HEK293T (cell line): Measurements from ENCODE around the gene TNS3.

ENCODE experiments used
- CTCF ChIA-PET: fragments of 350-600 bp; formaldehyde crosslinking; extraction: SDS; loops from one replicate; lab custom pipeline; 2021; ENCODE audit warnings: antibody characterized with exemption, inconsistent platforms; lab: Yijun Ruan, JAX
- POLR2A ChIA-PET: fragments of 350-600 bp; formaldehyde crosslinking; extraction: SDS; loops from one replicate; lab custom pipeline; 2020; ENCODE audit warnings: antibody characterized with exemption, inconsistent platforms; lab: Yijun Ruan, JAX
- DNase-seq: peaks from one replicate; pipeline ENCODE4 v3.0.0; 2012; ENCODE audit warnings: mixed read lengths; ENCODE audit errors: extremely low spot score
- ARNT ChIP-seq: fragments of 450-650 bp; IDR thresholded peaks from 2 replicates; pipeline ENCODE4 v1.6.1; 2017; ENCODE audit warnings: mild to moderate bottlenecking
- BHLHE40 ChIP-seq: fragments of 450-650 bp; IDR thresholded peaks from 2 replicates; pipeline ENCODE4 v1.6.1; 2016; ENCODE audit warnings: mild to moderate bottlenecking, moderate library complexity, borderline replicate concordance
- CTBP1 ChIP-seq: fragments of 450-650 bp; IDR thresholded peaks from 2 replicates; pipeline ENCODE4 v1.6.1; 2016; ENCODE audit warnings: borderline replicate concordance
- ELF4 ChIP-seq: fragments of 450-650 bp; IDR thresholded peaks from 2 replicates; pipeline ENCODE4 v1.6.1; 2017; ENCODE audit warnings: antibody characterized with exemption
- FOXA1 ChIP-seq: fragments of 450-650 bp; IDR thresholded peaks from 2 replicates; pipeline ENCODE4 v1.6.1; 2016; ENCODE audit warnings: mild to moderate bottlenecking
- FOXK2 ChIP-seq: fragments of 450-650 bp; IDR thresholded peaks from 2 replicates; pipeline ENCODE4 v1.6.1; 2016; ENCODE audit warnings: mild to moderate bottlenecking
- FOXM1 ChIP-seq: fragments of 450-650 bp; IDR thresholded peaks from 2 replicates; pipeline ENCODE4 v1.6.1; 2017; ENCODE audit warnings: mild to moderate bottlenecking, borderline replicate concordance
- HDGF ChIP-seq: fragments of 450-650 bp; IDR thresholded peaks from 2 replicates; pipeline ENCODE4 v1.6.1; 2017; ENCODE audit warnings: antibody characterized with exemption, borderline replicate concordance
- L3MBTL2 ChIP-seq: fragments of 450-650 bp; conservative IDR thresholded peaks from 2 replicates; pipeline ENCODE4 v1.6.1; 2016; ENCODE audit warnings: mild to moderate bottlenecking
- LEF1 ChIP-seq: fragments of 450-650 bp; IDR thresholded peaks from 2 replicates; pipeline ENCODE4 v1.6.1; 2017; ENCODE audit warnings: mild to moderate bottlenecking, borderline replicate concordance
- NFRKB ChIP-seq: fragments of 450-650 bp; IDR thresholded peaks from 2 replicates; pipeline ENCODE4 v1.6.1; 2016; ENCODE audit warnings: mild to moderate bottlenecking, moderate library complexity
- SP1 ChIP-seq: fragments of 450-650 bp; IDR thresholded peaks from 2 replicates; pipeline ENCODE4 v1.6.1; 2017
- SUZ12 ChIP-seq: fragments of 450-650 bp; IDR thresholded peaks from 2 replicates; pipeline ENCODE4 v1.6.1; 2016; ENCODE audit warnings: mild to moderate bottlenecking
- TARDBP ChIP-seq: fragments of 450-650 bp; IDR thresholded peaks from 2 replicates; pipeline ENCODE4 v1.6.1; 2016
- ZNF384 ChIP-seq: fragments of 450-650 bp; IDR thresholded peaks from 2 replicates; pipeline ENCODE4 v1.6.1; 2016
- TF ChIP-seq, protein P1 (sequence below): fragments of 450-650 bp; IDR thresholded peaks from 2 replicates; pipeline ENCODE4 v1.6.1; 2016

Gene TNS3

DNA sequence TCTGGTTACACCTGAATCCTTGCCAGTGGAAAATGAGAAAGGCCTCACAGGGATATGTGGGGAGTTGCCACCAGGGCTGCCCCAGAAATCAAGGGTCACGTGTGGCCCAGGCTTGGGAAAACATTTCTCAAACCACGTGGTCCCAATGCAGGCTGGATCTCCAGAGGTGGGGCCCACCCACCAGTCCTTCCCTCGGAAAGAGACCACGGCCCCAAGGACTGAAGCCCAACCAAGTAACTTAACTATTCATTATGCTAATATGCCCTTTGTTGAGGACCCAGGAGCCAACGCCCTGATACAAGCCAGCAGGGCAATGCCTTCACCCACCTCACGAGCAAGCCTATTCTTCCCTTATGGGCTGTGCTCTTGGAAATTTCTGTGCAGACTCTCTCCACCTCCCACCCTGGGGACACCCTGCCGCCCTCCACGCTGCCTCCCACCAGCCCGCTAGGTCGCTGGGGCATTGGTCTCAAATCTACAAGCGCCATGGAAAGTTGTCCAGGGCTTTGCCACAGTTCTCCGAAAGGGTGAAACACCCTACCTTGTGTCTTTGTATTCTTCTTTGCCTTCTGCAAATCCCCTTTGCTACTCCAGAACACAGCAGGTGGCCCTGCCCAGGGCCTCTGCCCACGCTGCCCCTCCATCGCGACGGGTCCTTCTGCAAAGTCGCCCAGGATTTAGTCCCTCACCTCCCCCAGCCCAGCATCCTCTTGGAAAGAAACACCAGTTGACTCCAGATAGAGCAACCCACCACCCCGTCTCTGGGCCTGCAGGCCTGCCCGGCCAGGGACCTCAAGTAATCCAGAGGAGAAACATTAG lies 8.8 kb downstream of the TNS3 start:
- no peak for DNase-seq
- ChIA-PET CTCF (no interaction called here), POLR2A (no interaction called here)
- TF ChIP-seq L3MBTL2: no peak
- no peak for TF ChIP-seq ARNT
- no peak for TF ChIP-seq FOXA1
- TF ChIP-seq FOXM1: no peak
- no peak for TF ChIP-seq NFRKB
- TF ChIP-seq ZNF384: no peak
- no peak for TF ChIP-seq TARDBP
- no peak for TF ChIP-seq SP1
- no peak for TF ChIP-seq FOXK2
- TF ChIP-seq CTBP1: no peak
- TF ChIP-seq SUZ12: no peak
- TF ChIP-seq ELF4: no peak
- TF ChIP-seq, protein P1, sequence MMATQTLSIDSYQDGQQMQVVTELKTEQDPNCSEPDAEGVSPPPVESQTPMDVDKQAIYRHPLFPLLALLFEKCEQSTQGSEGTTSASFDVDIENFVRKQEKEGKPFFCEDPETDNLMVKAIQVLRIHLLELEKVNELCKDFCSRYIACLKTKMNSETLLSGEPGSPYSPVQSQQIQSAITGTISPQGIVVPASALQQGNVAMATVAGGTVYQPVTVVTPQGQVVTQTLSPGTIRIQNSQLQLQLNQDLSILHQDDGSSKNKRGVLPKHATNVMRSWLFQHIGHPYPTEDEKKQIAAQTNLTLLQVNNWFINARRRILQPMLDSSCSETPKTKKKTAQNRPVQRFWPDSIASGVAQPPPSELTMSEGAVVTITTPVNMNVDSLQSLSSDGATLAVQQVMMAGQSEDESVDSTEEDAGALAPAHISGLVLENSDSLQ: no peak
- TF ChIP-seq BHLHE40: no peak
- no peak for TF ChIP-seq HDGF
- no peak for TF ChIP-seq LEF1

DNA sequence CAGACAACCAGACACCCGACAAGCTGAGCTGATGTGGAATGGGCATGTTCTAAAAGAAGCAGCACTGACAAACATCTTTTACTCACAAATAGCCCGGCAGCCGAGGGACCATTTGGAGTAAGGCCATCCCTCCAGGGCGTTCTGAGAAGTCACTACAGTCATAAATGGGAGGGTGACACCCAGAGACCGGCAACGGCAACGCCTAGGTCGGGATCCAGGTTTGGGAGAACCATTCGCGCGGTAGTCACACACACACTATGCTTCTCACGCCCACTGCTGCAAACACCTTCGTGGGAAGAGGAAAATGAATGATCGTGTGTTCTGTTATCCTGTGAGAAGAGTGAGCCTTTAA lies 9.8 kb downstream of the TNS3 start:
- DNase-seq: no peak
- TF ChIP-seq FOXM1 (no peak), NFRKB (no peak), ZNF384 (no peak), BHLHE40 (no peak), L3MBTL2 (no peak), ELF4 (no peak), CTBP1 (no peak), SP1 (no peak), LEF1 (no peak), SUZ12 (no peak), ARNT (no peak), FOXK2 (no peak), TARDBP (no peak), HDGF (no peak), FOXA1 (no peak)
- TF ChIP-seq, protein P1: no peak
- ChIA-PET POLR2A (interaction anchor here (1.0 kb wide), 1 partner anchor 13 kb away, joined by 3 read pairs; no protein-coding TSS in a partner anchor), CTCF (no interaction called here)

DNA sequence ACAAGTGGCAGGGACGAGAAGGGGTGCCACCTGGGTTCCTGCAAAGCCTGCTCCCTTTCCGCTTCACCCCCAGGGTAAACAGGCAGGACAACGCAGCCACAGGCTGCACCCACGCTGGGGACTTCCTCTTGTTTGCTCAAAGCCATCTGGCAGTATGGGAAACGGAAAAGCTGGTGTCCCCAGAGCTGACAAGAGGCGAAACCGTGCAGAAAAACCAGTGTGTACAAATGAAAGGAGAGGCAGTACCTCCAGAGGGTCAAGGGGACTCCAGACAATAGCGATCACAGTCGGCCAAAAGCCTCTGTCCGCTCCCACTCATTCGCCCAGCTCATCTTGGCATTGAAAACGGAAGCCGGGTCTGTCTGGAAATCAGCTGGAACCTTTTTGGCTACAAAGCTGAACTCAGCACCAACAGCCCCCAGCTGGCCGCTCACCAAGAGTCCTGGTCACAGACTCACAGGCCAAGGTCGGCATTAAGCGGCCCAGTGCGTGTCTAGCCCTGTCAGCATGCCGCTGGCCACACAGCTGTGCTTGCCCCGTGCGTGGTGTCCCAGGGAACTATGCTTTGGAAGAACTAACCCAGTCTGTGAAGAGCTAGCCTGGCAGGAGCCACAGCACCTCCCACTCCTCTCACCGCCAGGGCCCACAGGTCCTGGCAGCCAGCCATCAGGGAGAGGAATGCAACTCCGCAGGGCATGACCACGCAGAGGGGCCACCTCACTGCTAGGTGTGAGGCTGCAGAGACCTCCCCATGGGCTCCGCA lies 10.4 kb downstream of the TNS3 start:
- POLR2A ChIA-PET: interaction anchor here (1.0 kb wide), 1 partner anchor 14 kb away, joined by 3 read pairs; no protein-coding TSS in a partner anchor
- DNase-seq: no peak
- CTCF ChIA-PET: no interaction called here
- no peak for TF ChIP-seq ELF4
- no peak for TF ChIP-seq CTBP1

DNA sequence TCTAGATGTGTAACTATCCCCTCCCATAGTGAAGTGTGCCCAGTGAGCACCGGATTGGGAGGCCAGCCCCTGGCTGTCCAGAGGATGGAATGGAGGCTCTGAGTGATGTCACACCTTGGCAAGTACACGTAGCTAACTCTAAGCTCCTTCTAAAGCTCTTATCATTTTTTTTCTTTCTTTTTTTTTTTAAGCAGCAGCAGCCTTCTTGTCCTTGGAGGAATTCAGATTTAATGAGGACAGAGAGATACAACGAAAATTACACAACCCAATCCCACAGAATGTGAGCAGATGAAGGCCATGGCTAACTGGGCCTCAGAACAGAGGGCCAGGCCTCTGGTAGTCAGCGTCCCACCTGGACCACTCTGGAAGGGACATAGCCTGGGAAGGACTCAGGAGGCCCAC lies 11.3 kb downstream of the TNS3 start:
- POLR2A ChIA-PET: no interaction called here
- TF ChIP-seq ZNF384 (no peak), CTBP1 (no peak), LEF1 (no peak), FOXK2 (no peak), FOXA1 (no peak), L3MBTL2 (no peak), HDGF (no peak)
- DNase-seq: no peak
- CTCF ChIA-PET: no interaction called here

DNA sequence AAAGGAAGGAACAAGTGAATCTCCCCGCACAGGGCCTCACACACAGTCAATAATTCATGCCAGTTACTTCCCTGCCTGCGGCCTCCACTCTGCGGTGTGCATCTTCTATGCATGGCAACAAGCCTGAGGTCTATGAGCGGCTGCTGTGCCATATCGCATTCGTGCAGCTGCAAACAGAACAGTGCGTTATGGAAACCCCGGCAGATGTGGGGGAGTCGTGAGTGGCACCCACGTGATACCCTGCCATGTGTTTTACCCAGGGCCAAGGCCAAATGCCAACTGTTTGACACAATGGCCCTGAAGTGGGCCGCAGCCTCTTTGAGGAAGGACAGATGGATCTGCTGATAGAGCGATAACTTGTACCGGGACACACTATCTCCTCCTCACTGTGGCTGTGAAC lies 13.4 kb downstream of the TNS3 start:
- no peak for DNase-seq
- TF ChIP-seq FOXM1 (no peak), NFRKB (no peak), HDGF (no peak), ARNT (no peak), SP1 (no peak), L3MBTL2 (no peak), LEF1 (no peak), CTBP1 (no peak), FOXA1 (no peak), ZNF384 (no peak), FOXK2 (no peak), BHLHE40 (no peak), TARDBP (no peak)
- TF ChIP-seq, protein P1: no peak
- POLR2A ChIA-PET: no interaction called here
- CTCF ChIA-PET: no interaction called here
